GM18861 (cell line): ENCODE measurements around the gene ADCY4.

ENCODE experiments used
- ATAC-seq: cut with Tn5 transposase; IDR thresholded peaks from one replicate; pipeline ENCODE4 v1.9.1; 2021; ENCODE audit not compliant: unreplicated experiment

The ADCY4 gene

GRCh38 chr14:24300326-24300980, 34.4 kb downstream of the ADCY4 start:
- no peak for ATAC-seq

- ATAC-seq = peak; percentile 55
These were observed 35.3 kb downstream of the ADCY4 start, which contains the start of the genes DHRS1 and NOP9 for GRCh38 chr14:24299255-24300191. TSS of gene DHRS1 (minus strand) at chr14:24299780. CDS start at chr14:24299106, 674 bp downstream. TSS of gene NOP9 (plus strand) at chr14:24299850. CDS start at chr14:24299955, 105 bp downstream.

DNA sequence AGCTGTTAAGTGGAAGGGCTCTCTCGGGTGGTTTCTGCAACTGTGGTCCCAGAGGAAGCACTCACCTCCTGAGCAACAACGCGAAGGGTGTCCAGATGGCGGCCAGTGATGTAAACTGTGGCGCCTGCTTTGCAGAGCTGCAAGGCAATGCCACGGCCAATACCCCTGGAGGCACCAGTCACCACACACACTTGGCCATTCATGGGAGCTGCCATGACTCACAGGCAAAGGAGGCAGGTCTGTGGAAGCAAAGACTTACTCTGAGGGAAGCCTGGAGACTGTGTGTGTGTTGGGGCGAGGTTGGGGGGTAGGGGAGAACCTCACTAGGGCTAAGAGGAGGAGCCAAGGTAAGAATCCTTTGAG, 36.0 kb downstream of the ADCY4 start:
- no peak for ATAC-seq

DNA sequence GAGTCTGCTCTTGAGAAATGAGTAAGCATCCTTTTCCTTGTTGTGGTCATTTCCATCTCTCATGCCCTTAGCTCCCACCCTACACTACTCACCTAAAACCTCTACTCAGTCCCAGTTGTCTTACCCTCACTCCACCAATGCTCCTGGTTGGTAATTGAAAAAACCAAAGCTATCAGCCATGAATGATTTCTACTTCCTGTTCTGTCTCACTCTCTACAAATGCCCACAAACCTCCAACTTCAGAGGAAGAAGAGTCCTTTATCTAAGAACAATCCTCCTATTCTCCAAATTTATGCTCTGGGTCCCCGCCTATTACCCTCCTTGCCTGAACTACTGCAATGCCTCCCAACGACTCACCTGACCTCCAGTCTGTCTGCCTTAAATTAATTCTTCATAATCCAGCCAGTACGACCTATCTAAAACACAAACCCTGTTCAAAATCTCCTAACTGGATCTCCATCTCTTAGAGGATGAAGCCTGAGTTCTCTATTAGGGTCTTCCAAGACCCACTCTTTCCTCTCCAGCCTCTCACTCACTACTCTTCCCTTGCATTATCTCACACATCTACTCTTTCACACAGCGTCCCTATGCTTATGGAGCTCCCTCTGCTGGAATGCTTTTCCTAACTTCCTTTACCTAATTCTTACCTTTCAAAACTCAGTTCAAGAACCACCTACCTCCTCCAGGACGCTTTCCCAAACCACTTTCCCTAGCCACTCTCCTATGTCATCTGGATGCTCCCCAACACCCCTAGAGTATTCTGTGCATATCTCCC, 37.5 kb downstream of the ADCY4 start:
- peak; percentile 15 for ATAC-seq

DNA sequence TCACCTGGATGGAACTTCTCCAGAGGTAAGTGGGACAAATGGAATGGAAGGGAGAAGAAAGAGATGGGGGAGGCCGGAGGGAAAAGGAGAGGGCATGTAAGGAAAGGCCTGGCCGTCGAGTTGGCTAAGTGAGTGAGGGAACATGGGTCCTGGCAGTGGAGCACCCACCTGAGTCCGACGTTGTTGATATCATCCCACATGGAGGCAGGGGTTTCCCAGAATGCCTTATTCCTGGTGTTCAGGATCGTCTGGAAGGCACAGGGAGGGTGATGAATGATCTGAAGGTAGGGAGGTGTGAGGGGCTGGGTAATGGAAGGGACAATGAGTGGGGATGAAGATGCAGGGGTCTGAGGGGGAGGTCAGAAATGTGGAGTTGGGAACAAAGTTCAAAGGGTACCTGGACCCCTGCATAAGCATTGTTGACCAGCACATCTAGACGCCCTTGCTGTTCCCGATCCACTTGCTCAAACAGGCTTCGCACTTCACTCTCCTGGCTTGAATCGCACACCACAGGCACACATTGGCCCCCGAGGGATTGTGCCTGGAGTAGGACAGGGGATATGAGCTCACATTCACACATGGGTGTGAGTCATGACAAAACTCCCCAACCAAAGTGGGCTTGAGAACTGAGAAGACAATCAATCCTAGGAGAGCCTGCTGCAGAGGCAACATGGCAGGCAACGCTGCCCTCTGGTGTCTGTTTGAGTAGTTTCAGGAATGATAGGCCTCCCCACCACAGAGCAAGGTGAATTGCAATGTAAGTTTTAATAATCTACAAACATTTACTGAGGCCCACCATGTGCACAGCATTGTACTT, 38.3 kb downstream of the ADCY4 start:
- peak; percentile 60 for ATAC-seq

GRCh38 chr14:24293525-24293924, 41.3 kb downstream of the ADCY4 start:
- no peak for ATAC-seq

- ATAC-seq = no peak
These were observed 42.6 kb downstream of the ADCY4 start for GRCh38 chr14:24292118-24292807.

- ATAC-seq = no peak
These were observed 43.3 kb downstream of the ADCY4 start for GRCh38 chr14:24291446-24292117.

- no peak for ATAC-seq
These were observed 44.1 kb downstream of the ADCY4 start for GRCh38 chr14:24290746-24291145.

- peak; percentile 83 for ATAC-seq
These were observed 45.1 kb downstream of the ADCY4 start for GRCh38 chr14:24289649-24290280.

DNA sequence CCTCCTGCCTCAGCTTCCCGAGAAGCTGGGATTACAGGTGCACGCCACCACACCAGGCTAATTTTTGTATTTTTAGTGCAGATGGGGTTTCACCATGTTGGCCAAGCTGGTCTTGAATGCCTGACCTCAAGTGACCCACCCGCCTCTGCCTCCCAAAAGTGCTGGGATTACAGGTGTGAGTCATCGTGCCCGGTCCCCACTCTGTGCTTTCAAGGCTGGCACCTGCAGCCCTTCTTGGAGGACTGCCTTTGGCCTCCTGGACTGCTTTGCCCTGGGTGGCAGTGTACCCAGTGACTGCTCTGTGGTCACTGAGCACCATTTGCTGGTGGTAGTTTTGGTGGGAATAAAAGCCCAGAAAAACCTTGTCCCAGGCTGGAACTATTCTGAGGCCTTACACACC, 47.9 kb downstream of the ADCY4 start:
- no peak for ATAC-seq

DNA sequence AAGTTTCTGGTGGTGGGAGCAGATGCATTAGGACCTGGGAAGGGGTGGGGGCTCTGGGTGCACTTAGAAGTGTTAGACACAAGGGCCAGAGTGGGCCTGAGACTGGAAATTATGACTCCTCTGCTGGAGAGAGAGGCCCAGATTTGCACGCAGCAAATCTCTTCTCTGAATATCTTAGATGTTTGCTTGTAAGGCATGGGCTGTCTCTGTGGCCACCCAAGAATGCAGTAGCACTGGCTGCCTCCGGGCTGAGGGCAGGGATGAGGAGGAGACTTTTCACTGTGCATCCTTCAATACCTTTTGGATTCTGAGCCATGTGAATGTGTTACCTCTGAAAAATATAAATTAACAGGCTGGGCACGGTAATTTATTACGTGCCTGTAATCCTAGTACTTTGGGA, 49.5 kb downstream of the ADCY4 start:
- no peak for ATAC-seq

- no peak for ATAC-seq
These were observed 50.3 kb downstream of the ADCY4 start for GRCh38 chr14:24284501-24285035.

- ATAC-seq = no peak
These were observed 50.9 kb downstream of the ADCY4 start for GRCh38 chr14:24283796-24284460.

GRCh38 chr14:24282736-24283135, 52.1 kb downstream of the ADCY4 start:
- no peak for ATAC-seq

DNA sequence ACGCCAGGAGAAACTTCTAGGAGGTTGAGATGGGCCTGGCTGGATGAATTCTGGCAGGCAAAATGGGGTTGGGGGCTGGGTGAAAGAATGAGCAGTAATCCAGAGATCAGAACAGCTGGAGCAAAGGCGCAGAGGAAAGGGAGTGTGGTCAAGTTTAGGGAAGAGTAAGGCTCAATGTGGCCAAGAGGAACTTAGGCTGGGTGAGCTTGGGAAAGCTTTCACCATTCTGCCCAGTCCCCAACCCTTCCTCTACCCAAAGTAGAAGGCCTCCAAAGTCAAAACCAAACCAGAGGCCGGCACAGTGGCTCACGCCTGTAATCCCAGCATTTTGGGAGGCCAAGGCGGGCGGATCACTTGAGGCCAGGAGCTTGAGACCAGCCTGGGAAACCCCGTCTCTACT, 53.2 kb downstream of the ADCY4 start:
- ATAC-seq = no peak

GRCh38 chr14:24280797-24281460, 53.9 kb downstream of the ADCY4 start:
- no peak for ATAC-seq
